ENCODE data around the gene SPOCK1.

SPOCK1 gene

DNA sequence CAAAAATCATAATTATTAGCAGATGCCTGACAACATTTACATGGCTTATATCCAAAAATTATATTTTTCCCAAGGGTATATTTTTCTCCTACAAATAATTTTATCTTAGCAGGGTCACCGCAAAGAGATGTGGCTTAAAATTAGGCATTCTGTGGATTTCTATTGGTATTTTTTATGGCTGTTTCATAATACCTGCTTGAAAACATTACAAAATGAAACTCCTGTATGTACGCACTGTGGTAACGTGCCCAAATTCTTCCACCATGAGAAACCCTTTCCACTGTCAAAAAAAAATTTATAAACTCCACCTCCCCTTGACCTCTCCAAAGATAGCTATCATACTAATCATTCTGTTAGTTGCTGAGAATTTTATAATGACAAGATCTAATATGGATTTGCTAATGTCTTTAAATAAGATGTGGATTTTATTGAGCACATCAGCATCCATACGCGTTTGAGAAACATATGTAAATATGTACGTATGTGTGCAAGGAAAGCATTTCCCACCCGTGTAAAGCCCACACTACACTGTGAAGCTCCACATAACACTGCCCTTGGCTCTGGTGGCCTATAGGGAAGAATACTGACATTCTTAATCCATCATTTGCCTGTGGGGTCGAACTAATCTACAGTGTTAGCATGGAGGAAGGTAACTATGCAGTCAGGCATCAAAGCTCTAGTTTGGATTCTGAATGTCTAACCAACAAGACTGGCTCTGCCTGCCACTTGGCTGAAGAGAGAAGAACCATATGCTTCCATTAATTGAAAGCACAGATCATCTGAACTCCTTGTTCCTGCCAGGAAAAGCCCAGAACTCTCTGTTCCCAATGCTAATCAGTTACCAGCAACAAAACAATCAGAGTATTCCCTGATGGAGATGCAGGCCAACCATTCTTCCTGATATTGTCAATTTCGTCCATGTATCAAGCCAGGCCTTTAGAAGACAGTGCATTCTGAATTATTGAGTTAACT, 244.7 kb downstream of the SPOCK1 start:
- no peak overlapping the region for H3K4me3 ChIP-seq (replicated peaks; ENCODE audit: low read depth, low read length)
- TF ChIP-seq, protein P1, sequence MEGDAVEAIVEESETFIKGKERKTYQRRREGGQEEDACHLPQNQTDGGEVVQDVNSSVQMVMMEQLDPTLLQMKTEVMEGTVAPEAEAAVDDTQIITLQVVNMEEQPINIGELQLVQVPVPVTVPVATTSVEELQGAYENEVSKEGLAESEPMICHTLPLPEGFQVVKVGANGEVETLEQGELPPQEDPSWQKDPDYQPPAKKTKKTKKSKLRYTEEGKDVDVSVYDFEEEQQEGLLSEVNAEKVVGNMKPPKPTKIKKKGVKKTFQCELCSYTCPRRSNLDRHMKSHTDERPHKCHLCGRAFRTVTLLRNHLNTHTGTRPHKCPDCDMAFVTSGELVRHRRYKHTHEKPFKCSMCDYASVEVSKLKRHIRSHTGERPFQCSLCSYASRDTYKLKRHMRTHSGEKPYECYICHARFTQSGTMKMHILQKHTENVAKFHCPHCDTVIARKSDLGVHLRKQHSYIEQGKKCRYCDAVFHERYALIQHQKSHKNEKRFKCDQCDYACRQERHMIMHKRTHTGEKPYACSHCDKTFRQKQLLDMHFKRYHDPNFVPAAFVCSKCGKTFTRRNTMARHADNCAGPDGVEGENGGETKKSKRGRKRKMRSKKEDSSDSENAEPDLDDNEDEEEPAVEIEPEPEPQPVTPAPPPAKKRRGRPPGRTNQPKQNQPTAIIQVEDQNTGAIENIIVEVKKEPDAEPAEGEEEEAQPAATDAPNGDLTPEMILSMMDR (IDR thresholded peaks at IDR 0.05; ENCODE audit: insufficient read depth, low read length, poor library complexity, severe bottlenecking): no peak
- no peaks in the 10 kb centered on the region for H3K36me3 ChIP-seq (ENCODE audit: control insufficient read depth, insufficient read depth, low read length)
- peaks cover 2% of the 10 kb centered on the region for H3K27me3 ChIP-seq (replicated peaks; ENCODE audit: control insufficient read depth, insufficient read depth, low read length)
- DNase-seq (ENCODE audit: extremely low read depth, insufficient read length): no peak

DNA sequence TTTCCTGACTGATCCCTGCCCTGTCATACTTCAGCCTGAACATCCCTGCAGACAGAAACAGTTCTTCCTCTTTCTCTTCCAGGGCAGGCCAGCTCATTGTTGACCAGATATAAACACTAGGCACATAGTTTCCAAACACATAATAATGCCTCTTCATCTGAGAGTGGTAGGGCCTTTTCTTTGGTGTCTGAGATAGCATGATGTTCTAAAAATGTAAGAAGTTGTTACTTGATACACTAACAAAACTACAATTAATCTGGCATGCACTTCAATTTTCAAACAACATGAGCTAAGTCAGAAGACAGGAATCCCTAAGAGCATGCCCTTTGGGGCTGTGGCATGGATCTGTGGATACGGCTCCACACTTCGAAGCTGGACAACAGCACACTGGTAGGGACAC, 246.6 kb downstream of the SPOCK1 start:
- no peak overlapping the region for H3K4me3 ChIP-seq (replicated peaks; ENCODE audit: low read depth, low read length)
- H3K36me3 ChIP-seq (ENCODE audit: control insufficient read depth, insufficient read depth, low read length): no peaks in the 10 kb centered on the region
- DNase-seq (ENCODE audit: extremely low read depth, insufficient read length): no peak
- H3K27me3 ChIP-seq (replicated peaks; ENCODE audit: control insufficient read depth, insufficient read depth, low read length): peaks cover 2% of the 10 kb centered on the region
- TF ChIP-seq, protein P1 (IDR thresholded peaks at IDR 0.05; ENCODE audit: insufficient read depth, low read length, poor library complexity, severe bottlenecking): no peak

DNA sequence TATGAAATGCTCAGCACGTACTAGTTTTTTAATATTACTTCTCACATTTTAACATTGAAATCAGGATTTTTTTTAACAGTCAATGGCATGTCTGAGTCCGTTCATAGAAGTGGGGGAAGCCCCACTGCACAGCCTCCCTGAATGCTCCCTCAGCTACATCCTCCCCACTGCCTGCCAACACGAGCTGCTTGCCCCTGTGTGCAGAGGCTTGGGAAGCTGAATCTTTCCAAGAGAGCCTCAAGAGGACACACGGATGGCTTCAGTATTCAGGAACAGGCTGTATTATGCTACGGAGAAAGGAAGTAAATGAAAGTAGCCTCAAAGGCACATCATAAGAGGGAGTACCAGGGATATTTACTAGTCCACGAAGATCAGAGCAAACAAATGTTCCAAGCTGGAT, 248.7 kb downstream of the SPOCK1 start:
- TF ChIP-seq, protein P1 (IDR thresholded peaks at IDR 0.05; ENCODE audit: insufficient read depth, low read length, poor library complexity, severe bottlenecking): no peak
- DNase-seq (ENCODE audit: extremely low read depth, insufficient read length): no peak

DNA sequence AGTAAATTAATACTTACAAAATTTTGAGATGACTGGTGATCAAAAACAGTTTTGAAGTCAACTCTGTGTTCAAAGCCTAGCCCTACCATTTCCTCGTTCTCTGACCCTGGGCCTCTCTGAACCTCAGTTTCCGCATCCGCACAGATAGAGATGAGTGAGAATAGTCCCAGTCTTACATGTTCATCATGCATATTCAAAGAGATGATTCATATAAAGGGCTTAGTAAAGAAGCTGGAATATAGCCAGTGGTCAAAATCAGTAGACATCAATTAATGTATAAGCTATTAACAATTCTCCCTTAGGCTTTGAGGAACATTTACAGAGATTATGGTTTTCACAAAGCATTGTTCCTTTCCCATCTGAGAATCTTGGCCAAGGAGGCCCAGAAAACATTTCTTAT, 250.6 kb downstream of the SPOCK1 start:
- TF ChIP-seq, protein P1 (IDR thresholded peaks at IDR 0.05; ENCODE audit: insufficient read depth, low read length, poor library complexity, severe bottlenecking): no peak
- no peak for DNase-seq (ENCODE audit: extremely low read depth, insufficient read length)
- H3K27me3 ChIP-seq (replicated peaks; ENCODE audit: control insufficient read depth, insufficient read depth, low read length): peaks cover 2% of the 10 kb centered on the region
- H3K36me3 ChIP-seq (ENCODE audit: control insufficient read depth, insufficient read depth, low read length): no peaks in the 10 kb centered on the region
- H3K4me3 ChIP-seq (replicated peaks; ENCODE audit: low read depth, low read length): no peak overlapping the region

More for the DNA sequence above, 248.7 kb downstream of the SPOCK1 start:
- H3K36me3 ChIP-seq (ENCODE audit: control insufficient read depth, insufficient read depth, low read length): no peaks in the 10 kb centered on the region
- no peak overlapping the region for H3K4me3 ChIP-seq (replicated peaks; ENCODE audit: low read depth, low read length)
- H3K27me3 ChIP-seq (replicated peaks; ENCODE audit: control insufficient read depth, insufficient read depth, low read length): peaks cover 2% of the 10 kb centered on the region

DNA sequence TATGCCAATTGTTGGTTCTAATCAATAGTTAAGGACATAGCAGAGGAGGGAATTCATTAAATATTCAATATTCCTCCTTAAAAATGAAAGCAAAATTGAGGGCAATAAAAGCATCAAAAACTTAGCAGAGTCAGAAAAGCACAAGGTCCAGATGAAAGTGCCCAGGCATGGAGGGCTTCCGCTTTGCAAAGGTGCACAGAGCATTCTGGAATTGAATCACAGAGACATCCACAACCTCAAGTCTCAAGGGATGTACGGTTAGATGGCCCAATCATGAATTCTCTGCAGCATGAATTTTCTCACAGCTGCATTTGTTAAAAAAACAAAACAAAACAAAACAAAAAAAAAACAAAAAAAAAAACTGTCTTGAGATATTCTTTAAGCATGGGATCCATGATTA, 253.7 kb downstream of the SPOCK1 start:
- Histone ChIP-seq H3K36me3 (ENCODE audit: control insufficient read depth, insufficient read depth, low read length) (no peaks in the 10 kb centered on the region), H3K4me3 (replicated peaks; ENCODE audit: low read depth, low read length) (no peak overlapping the region), H3K27me3 (replicated peaks; ENCODE audit: control insufficient read depth, insufficient read depth, low read length) (no peaks in the 10 kb centered on the region)
- no peak for DNase-seq (ENCODE audit: extremely low read depth, insufficient read length)
- TF ChIP-seq, protein P1 (IDR thresholded peaks at IDR 0.05; ENCODE audit: insufficient read depth, low read length, poor library complexity, severe bottlenecking): no peak
